HG03354 (cell line): ENCODE results near the gene MTA2.
A peak's percentile ranks its signal among the peaks of the same experiment; 100 is the strongest.
"Not testable (repeated sequence)": the region's sequence is repeated elsewhere in the genome, so short reads cannot be mapped to it uniquely, and the experiment has no call there.

Experiments used
- ATAC-seq: cut with Tn5 transposase; IDR thresholded peaks from one replicate; pipeline ENCODE4 v1.9.1; 2021; ENCODE audit warnings: mild to moderate bottlenecking; ENCODE audit not compliant: unreplicated experiment, poor library complexity, severe bottlenecking

The MTA2 gene

GRCh38 chr11:62595124-62595523 lies 6.5 kb downstream of the MTA2 start:
- ATAC-seq: no peak

- ATAC-seq: no peak
Observed at GRCh38 chr11:62593434-62594044, 8.1 kb downstream of the MTA2 start.

- no peak for ATAC-seq
Observed at GRCh38 chr11:62592989-62593421, 8.7 kb downstream of the MTA2 start.

GRCh38 chr11:62592146-62592815 lies 9.4 kb downstream of the MTA2 start:
- no peak for ATAC-seq

GRCh38 chr11:62591448-62592145 lies 10.1 kb downstream of the MTA2 start, which contains the start of gene TUT1:
Gene TUT1, minus strand, starts transcription at chr11:62591523. Its CDS starts 38 bp downstream, at chr11:62591485.
- peak; percentile 90 for ATAC-seq

GRCh38 chr11:62588966-62589637 lies 12.6 kb downstream of the MTA2 start:
- no peak for ATAC-seq

GRCh38 chr11:62585356-62585755 lies 16.3 kb downstream of the MTA2 start:
- not testable (repeated sequence) for ATAC-seq

- ATAC-seq: not testable (repeated sequence)
Observed at GRCh38 chr11:62581735-62582134, 19.9 kb downstream of the MTA2 start.

GRCh38 chr11:62580959-62581715 lies 20.5 kb downstream of the MTA2 start:
- ATAC-seq: no peak

GRCh38 chr11:62579252-62579651 lies 22.4 kb downstream of the MTA2 start:
- ATAC-seq: no peak

- no peak for ATAC-seq
Observed at GRCh38 chr11:62578541-62578940, 23.1 kb downstream of the MTA2 start.

GRCh38 chr11:62577046-62577714 lies 24.5 kb downstream of the MTA2 start:
- no peak for ATAC-seq

- ATAC-seq: no peak
Observed at GRCh38 chr11:62575837-62576236, 25.8 kb downstream of the MTA2 start.

- no peak for ATAC-seq
Observed at GRCh38 chr11:62575156-62575555, 26.5 kb downstream of the MTA2 start.

- peak; percentile 17 for ATAC-seq
Observed at GRCh38 chr11:62574363-62575071, 27.1 kb downstream of the MTA2 start.

- peak; percentile 86 for ATAC-seq
Observed at GRCh38 chr11:62573592-62574362, 27.9 kb downstream of the MTA2 start, which contains the start of gene EEF1G. Gene EEF1G, minus strand, starts transcription at chr11:62573891. Its CDS starts 49 bp downstream, at chr11:62573842.

GRCh38 chr11:62573006-62573591 lies 28.6 kb downstream of the MTA2 start:
- ATAC-seq: peak; percentile 6
